ENCODE data around the gene MCOLN1.

MCOLN1 gene

GRCh38 chr19:7502552-7502951, 19.9 kb upstream of the MCOLN1 start:
- no peak for DNase-seq (ENCODE audit: low read depth in 2 of 2, low spot score in 1 of 2)

GRCh38 chr19:7504684-7505083, 17.7 kb upstream of the MCOLN1 start:
- DNase-seq (ENCODE audit: low read depth in 2 of 2, low spot score in 1 of 2): no peak

- DNase-seq (ENCODE audit: low read depth in 2 of 2, low spot score in 1 of 2): no peak
Measured at GRCh38 chr19:7505288-7505681, 17.1 kb upstream of the MCOLN1 start.

GRCh38 chr19:7505682-7506384, 16.6 kb upstream of the MCOLN1 start:
- DNase-seq (ENCODE audit: low read depth in 2 of 2, low spot score in 1 of 2): no peak

- no peak for DNase-seq (ENCODE audit: low read depth in 2 of 2, low spot score in 1 of 2)
Measured at GRCh38 chr19:7506385-7507328, 15.8 kb upstream of the MCOLN1 start.

- DNase-seq (ENCODE audit: low read depth in 2 of 2, low spot score in 1 of 2): no peak
Measured at GRCh38 chr19:7507884-7508283, 14.5 kb upstream of the MCOLN1 start.

- DNase-seq (ENCODE audit: low read depth in 2 of 2, low spot score in 1 of 2): no peak
Measured at GRCh38 chr19:7509625-7510024, 12.8 kb upstream of the MCOLN1 start.

GRCh38 chr19:7512400-7512851, 10.0 kb upstream of the MCOLN1 start:
- no peak for DNase-seq (ENCODE audit: low read depth in 2 of 2, low spot score in 1 of 2)

GRCh38 chr19:7513809-7514642, 8.4 kb upstream of the MCOLN1 start:
- no peak for DNase-seq (ENCODE audit: low read depth in 2 of 2, low spot score in 1 of 2)

GRCh38 chr19:7515110-7515644, 7.2 kb upstream of the MCOLN1 start:
- no peak for DNase-seq (ENCODE audit: low read depth in 2 of 2, low spot score in 1 of 2)

GRCh38 chr19:7515645-7516151, 6.7 kb upstream of the MCOLN1 start, which contains the start of gene ZNF358:
Gene ZNF358, plus strand, starts transcription at chr19:7516103. Its CDS starts 3,140 bp downstream, at chr19:7519243.
- no peak for DNase-seq (ENCODE audit: low read depth in 2 of 2, low spot score in 1 of 2)

GRCh38 chr19:7516333-7516732, 6.1 kb upstream of the MCOLN1 start:
- no peak for DNase-seq (ENCODE audit: low read depth in 2 of 2, low spot score in 1 of 2)

- no peak for DNase-seq (ENCODE audit: low read depth in 2 of 2, low spot score in 1 of 2)
Measured at GRCh38 chr19:7516878-7517277, 5.5 kb upstream of the MCOLN1 start.

GRCh38 chr19:7519361-7520130, 2.9 kb upstream of the MCOLN1 start:
- DNase-seq (ENCODE audit: low read depth in 2 of 2, low spot score in 1 of 2): no peak

GRCh38 chr19:7520131-7521051, 2.0 kb upstream of the MCOLN1 start:
- DNase-seq (ENCODE audit: low read depth in 2 of 2, low spot score in 1 of 2): no peak

- DNase-seq (ENCODE audit: low read depth in 2 of 2, low spot score in 1 of 2): no peak
Measured at GRCh38 chr19:7521551-7522071, 813 bp upstream of the MCOLN1 start.

GRCh38 chr19:7522923-7523667, 671 bp downstream of the MCOLN1 start:
- no peak for DNase-seq (ENCODE audit: low read depth in 2 of 2, low spot score in 1 of 2)

- DNase-seq (ENCODE audit: low read depth in 2 of 2, low spot score in 1 of 2): no peak
Measured at GRCh38 chr19:7524523-7524922, 2.1 kb downstream of the MCOLN1 start.

Data from stimulated activated CD8-positive, alpha-beta memory T cell treated with anti-CD3 and anti-CD28 coated beads, Interleukin-4, amount 100 ng/mL, for 1 hour (primary cell).